Amygdala (tissue), 56 donors: Measurements from ENCODE around the gene ZNF277.
A peak's percentile ranks its signal among the peaks of the same experiment; 100 is the strongest.

Source experiments
- DNase-seq, 56 donors: peaks; one replicate each; lab custom pipeline; 2025; lab: John Stamatoyannopoulos, UW

Gene ZNF277

DNA sequence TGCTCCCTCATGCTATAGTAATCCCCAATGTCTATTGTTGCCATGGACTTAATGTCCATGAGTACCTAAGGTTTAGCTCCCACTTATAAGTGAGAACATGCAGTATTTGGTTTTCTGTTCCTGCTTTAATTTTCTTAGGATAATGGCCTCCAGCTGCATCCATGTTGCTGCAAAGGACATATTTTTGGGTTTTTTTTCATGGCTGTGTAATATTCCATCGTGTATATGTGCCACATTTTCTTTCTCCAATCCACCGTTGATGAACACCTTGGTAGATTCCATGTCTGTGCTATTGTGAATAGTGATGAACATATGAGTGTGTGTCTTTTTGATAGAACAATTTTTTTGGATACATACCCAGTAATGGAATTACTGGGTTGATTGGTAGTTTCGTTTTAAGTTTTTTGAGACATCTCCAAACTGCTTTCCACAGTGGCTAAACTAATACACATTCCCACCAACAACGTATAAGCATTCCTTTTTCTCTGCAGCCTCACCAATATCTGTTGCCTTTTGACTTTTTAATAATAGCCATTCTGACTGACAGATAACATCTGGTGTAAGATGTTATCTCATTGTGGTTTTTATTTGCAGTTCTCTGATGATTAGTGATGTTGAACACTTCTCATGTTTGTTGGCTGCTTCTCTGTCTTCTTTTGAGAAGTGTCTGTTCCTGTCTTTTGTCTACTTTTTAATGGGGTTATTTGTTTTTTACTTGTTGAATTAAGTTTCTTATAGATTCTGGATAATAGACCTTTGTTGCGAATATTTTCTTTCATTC, 175.0 kb downstream of the ZNF277 start:
- DNase-seq = no peak

DNA sequence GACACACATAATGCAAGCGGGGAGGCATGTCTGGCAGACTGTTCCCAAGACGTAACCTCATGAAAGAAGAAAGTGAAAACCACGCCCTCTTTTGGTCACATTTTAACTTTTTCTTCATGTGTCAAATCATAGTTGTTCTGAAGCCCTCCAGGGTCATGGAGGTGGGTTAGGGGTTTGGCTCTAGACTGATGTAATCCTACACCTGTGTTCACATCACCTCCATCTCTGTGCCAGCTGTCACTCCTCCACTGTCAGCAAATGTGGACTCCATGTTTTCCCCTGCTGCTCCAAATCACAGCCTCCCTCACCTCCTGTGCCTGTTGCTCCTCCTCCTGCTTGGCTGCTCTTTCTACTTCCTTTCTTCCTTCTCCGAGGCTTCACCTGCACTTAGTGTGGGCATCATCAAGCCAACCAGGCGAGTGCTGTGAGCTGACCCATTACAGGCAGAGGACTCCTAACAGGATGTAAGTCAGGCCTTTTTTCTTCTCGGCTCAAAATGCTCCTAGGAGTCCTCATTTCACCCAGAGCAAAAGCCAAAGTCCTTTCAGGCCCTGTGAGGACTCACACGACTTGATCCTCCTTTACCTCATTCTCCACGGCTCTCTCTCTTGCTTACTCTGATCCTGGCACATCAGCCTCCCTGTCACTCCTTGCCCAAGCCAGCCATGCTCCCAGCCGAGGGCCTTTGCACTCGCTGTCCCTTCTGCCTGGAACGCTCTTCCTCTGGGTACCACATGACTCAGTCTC, 177.3 kb downstream of the ZNF277 start:
- DNase-seq = no peak

DNA sequence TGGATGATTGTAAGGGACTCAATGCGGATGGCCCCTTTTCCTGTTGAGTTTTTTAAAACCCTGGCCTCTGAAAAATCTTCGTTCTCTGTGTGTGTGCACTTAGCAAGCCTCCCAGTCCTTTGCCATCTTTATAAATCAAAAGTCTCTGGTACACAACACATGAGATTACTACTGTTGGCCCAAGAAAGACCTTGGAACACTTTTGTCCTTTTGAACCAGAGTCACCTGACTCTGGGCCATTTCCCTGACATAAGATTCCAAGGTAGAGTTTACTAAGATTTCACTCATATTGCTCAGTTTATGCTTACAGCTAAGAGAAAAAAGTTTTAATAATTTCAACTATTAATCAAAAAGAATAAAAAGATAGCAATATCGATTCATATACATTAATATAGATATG, 179.0 kb downstream of the ZNF277 start:
- no peak for DNase-seq

DNA sequence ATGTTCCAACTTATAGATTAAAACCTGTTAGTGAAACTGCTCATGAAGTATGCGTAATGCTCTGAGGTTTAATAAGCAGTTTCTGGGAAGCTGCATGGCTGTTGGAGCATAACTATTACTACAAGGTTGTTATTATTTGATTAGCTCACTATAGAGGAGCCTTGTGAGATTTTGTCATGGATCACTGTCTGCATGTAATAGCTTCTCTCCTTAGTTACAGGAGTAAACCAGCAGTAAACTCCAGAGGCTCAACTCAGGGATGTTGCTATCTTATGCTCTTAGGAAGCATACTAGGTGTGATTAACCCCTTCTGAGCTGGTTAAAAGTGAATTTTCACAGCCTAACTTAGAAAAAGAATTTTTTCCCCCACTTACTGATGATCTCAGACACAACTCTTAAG, 180.1 kb downstream of the ZNF277 start:
- DNase-seq = no peak

DNA sequence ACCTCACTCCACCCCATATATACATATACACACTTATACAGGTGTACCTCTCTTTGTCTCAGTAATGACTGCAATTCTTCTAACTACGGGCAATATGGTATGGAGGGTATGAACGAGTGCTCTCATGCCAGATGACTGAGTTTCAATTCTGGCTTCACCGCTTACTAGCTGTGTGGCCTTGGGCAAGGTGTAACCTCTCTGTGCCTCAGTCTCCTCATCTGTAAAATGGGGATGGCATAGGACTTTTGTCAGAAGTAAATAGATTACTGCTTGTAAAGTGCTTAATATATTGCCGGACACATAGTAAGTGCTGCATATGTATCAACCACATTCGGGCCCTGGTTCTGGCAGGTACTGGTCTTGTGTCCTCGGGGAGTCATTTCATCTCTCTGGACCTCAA, 183.7 kb downstream of the ZNF277 start:
- DNase-seq = no peak

DNA sequence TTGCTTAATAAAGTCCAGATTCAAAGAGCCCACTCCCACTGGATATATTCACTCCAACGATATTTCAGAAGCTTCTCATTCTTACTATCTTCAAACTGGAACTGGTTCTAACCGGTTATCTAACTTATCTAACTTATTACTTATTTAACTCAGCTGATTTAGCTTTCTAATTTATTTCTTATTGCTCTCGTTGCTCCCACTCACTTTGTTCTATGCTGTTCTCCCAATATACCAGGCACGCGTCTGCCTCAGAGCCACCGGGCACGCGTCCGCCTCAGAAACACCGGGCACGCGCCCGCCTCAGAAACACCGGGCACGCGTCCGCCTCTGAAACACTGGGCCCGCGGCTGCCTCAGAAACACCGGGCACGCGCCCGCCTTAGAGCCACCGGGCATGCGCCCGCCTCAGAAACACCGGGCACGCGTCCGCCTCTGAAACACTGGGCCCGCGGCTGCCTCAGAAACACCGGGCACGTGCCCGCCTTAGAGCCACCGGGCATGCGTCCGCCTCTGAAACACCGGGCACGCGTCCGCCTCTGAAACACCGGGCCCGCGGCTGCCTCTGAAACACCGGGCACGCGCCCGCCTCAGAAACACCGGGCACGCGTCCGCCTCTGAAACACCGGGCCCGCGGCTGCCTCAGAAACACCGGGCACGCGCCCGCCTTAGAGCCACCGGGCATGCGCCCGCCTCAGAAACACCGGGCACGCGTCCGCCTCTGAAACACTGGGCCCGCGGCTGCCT, 184.8 kb downstream of the ZNF277 start:
- peak in 32 of 56 donors; percentile 2 to 76 (median 31) for DNase-seq

DNA sequence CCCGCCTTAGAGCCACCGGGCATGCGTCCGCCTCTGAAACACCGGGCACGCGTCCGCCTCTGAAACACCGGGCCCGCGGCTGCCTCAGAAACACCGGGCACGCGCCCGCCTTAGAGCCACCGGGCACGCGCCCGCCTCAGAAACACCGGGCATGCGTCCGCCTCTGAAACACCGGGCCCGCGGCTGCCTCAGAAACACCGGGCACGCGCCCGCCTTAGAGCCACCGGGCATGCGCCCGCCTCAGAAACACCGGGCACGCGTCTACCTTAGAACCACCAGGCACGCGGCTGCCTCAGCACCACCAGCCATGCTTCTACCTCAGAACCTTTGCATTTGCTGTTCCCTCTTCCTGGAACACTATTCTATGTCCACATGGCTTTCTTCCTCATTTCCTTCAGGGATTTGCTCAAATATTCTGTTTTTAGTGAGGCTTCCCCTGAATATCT, 185.4 kb downstream of the ZNF277 start:
- peak in 39 of 56 donors; percentile 8 to 85 (median 39) for DNase-seq
